SU-DHL-6 (cell line): ENCODE data around the gene PBX1.

ENCODE experiments used
- EZH2phosphoT487 ChIP-seq: fragments of 200-600 bp; sonication (generic), shearing (Covaris generic); conservative IDR thresholded peaks from 2 replicates; pipeline ENCODE4 v1.6.1; 2018; ENCODE audit warnings: mild to moderate bottlenecking, antibody characterized with exemption, low read length, moderate library complexity, mixed read lengths
- TF ChIP-seq, protein P1 (sequence below): fragments of 200-600 bp; sonication (generic); IDR thresholded peaks from one replicate; pipeline ENCODE4 v1.5.1; 2017; ENCODE audit warnings: antibody characterized with exemption, mild to moderate bottlenecking, low read length, moderate library complexity; ENCODE audit not compliant: insufficient read depth, poor library complexity, severe bottlenecking

DNA sequence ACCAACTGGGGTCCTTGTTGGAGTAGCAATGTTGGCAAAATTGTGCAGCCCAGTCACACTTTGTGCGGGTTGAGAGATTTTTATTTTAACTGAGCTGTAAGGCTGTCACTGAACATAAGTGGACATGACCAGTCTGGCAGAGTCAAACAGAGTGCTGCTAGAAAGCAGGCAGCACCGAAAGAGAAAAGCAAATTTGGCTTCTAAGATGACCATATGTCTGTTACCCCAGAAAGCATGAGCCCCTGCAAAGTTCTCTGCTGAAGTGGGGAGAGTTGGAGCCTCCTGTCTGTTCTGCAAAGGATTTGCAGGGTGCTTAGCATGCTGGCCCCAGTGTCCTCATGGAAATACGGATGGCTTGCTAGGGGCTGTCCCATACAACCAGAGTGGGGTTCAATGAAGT is 220.4 kb downstream of the PBX1 start:
- TF ChIP-seq, protein P1, sequence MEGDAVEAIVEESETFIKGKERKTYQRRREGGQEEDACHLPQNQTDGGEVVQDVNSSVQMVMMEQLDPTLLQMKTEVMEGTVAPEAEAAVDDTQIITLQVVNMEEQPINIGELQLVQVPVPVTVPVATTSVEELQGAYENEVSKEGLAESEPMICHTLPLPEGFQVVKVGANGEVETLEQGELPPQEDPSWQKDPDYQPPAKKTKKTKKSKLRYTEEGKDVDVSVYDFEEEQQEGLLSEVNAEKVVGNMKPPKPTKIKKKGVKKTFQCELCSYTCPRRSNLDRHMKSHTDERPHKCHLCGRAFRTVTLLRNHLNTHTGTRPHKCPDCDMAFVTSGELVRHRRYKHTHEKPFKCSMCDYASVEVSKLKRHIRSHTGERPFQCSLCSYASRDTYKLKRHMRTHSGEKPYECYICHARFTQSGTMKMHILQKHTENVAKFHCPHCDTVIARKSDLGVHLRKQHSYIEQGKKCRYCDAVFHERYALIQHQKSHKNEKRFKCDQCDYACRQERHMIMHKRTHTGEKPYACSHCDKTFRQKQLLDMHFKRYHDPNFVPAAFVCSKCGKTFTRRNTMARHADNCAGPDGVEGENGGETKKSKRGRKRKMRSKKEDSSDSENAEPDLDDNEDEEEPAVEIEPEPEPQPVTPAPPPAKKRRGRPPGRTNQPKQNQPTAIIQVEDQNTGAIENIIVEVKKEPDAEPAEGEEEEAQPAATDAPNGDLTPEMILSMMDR, result no peak
- TF ChIP-seq EZH2phosphoT487, result no peak
